Cerebellar nuclear complex (tissue), 1 donor: Measurements from ENCODE around the gene TP53RK.

Experiments used
- DNase-seq, 2 experiments: peaks; one replicate each; lab custom pipeline; 2025; lab: John Stamatoyannopoulos, UW

The TP53RK gene

GRCh38 chr20:46706242-46706641, 17.0 kb upstream of the TP53RK start:
- DNase-seq: no peak

- no peak for DNase-seq
Measured at GRCh38 chr20:46705378-46705729, 16.1 kb upstream of the TP53RK start.

DNA sequence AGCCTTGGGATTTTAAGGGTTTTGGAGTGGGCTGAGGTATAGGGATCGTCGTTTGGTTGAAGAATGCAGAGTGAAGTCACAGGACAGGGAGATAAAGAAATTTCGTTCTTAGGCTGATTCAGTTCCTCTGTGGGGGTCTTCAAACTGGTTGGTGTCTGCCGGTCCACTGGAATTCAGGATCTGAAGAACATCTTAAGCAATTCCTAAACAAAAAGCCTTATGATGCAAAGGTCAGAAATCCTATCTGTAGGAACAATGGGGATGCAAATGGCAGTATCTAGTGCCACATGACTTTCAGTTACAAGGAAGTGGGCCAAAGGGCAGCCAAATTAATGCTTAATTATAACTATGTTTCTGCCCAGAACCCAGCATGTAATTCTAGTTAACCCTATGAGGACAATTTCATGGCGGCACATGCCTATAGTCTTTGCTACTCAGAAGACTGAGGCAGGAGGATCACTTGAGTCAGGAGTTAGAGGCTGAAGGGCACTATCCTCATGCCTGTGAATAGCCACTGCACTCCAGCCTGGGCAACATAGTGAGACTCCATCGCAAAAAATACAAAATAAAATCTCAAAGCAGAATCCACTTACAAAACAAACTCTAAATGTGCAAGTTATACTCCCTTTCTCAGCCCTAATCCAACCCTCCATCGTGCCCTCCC, 15.6 kb upstream of the TP53RK start:
- no peak for DNase-seq

GRCh38 chr20:46703435-46703834, 14.2 kb upstream of the TP53RK start:
- DNase-seq: no peak

DNA sequence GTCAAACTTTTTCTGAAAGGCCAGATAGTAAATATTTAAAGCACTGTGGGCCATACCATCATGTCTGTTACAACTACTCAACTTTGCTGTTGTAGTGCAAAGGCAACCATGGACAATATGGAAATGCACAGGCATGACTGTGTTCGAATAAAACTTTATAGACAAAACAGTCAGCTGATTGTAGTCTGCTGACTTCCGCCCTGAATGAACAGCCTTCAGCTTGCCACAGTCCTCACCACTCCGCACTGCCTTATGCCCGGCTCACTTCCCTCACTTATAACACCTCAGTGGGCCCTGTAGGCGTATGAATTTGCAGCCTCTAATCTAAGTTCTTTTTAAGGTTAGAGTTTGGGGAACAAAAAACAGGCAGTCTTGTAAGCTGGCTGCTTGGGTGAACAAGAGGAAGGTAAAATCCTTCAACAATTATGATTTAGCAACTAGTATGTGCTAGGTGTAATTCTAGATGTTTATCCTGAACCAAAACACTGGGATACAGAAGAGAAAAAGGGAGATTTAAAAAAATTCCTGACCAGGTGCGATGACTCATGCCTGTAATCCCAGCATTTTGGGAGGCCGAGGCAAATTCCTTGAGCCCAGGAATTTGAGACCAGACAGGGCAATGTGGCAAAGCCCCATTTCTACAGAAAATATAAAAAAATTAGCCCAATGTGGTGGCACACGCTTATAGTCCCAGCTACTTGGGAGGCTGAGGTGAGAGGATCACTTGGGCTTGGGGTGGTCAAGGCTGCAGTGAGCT, 13.4 kb upstream of the TP53RK start:
- no peak for DNase-seq

- no peak for DNase-seq
Measured at GRCh38 chr20:46701986-46702385, 12.7 kb upstream of the TP53RK start.

- no peak for DNase-seq
Measured at GRCh38 chr20:46701556-46701955, 12.3 kb upstream of the TP53RK start.

DNA sequence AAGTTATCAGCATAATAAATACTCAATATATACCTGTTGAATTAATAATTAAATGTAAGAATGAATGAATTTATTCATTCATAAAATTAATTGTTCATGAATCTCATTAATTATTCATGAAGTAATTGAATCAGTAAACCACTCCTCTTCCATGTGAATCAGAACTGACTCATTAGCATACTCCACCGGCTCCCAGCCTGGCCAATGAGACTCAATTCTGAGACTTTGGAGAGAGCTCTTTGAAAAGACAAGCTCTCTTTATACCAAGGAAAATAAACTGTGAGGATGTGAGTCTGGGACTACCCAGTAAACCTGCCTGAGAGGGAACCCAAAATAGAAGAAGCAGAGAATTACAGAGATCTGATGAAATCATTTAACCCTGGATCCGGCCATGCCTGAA, 11.8 kb upstream of the TP53RK start:
- no peak for DNase-seq

- no peak for DNase-seq
Measured at GRCh38 chr20:46700481-46700880, 11.2 kb upstream of the TP53RK start.

DNA sequence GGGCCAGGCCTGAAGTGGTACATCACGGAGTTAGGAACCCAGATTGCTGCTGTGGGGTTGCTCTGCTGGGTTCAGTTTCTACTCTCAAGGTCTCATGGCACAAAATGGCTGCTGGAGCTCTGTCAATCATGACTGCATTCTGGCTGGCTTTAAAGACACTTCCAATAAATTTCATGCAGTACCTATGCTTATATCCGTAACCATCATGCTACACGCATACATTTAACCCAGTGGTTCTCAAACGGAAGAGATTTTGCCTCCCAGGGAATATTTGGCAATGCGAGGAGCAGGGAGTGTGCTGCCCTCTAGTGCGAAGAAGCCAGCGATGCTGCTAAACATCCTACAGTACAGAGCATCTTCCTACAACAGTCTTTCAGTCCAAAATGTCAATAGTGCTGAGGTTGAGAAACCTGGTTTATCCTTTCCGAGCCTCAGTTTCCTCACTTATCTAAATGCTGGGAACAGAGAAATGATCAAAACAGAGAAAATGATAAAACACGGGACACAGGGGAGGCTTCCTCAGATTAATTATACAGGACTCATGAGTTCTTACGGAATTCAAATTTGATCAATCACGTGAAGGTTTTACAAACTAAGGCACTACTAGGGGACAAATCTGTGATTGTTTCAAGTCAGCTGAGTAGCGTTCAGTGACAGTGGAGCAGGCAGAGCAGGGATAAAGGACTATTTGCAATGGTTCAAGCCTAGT, 10.6 kb upstream of the TP53RK start:
- DNase-seq: no peak

GRCh38 chr20:46698788-46699187, 9.5 kb upstream of the TP53RK start:
- no peak for DNase-seq

- DNase-seq: no peak
Measured at GRCh38 chr20:46696791-46697279, 7.6 kb upstream of the TP53RK start.

DNA sequence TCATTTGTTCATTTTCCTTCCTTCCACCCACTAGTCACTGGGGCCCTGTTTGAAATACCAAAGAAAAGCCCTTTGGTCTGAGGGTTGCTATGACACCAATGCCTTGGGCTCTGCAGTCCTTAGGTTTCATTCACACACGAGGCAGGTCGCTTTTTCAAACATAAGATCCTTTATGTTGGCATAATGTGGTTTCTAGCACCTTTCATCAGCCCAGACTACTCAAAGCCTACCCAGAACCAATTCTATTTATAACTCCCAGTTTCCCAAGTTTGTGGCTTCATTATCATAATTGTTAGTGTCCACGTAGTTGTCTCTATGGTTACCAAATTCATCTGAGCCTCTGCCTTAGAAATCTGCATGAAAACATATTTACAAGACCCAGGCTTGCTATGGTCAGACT, 6.6 kb upstream of the TP53RK start:
- DNase-seq: no peak

DNA sequence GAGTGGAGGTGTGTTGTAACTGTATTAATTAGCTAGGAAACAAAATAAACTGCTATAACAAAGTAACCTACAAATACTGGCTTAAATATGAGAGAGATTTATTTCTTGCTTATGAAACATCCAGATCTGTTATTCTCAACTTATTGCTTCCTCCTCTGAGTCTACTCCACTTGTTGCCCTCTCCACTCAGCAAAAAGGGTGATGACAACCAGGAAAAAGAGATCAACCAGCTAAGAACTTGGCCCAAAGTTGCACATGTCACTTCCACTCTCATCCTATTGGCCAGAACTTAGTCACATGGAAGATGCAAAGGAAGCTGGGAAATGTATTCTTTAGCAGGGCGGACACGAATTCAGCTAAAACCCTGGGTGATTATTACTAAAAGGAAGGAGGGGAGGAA, 5.2 kb upstream of the TP53RK start:
- no peak for DNase-seq

DNA sequence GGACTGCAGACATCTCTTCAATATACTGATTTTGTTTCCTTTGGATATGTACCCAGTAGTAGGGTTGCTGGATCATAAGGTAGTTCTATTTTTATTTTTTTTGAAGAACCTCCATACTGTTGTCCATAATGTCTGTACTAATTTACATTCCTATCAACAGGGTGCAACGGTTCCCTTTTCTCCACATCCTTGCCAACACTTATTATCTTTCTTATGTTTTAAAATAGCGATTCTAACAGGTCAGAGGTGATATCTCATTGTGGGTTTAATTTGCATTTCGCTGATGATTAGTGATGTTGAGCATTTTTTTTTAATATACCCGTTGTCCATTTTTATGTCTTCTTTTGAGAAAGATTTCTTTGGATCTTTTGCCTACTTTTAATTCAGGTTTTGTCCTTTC, 2.0 kb upstream of the TP53RK start:
- DNase-seq: no peak

GRCh38 chr20:46690219-46691106, 1.2 kb upstream of the TP53RK start:
- no peak for DNase-seq

DNA sequence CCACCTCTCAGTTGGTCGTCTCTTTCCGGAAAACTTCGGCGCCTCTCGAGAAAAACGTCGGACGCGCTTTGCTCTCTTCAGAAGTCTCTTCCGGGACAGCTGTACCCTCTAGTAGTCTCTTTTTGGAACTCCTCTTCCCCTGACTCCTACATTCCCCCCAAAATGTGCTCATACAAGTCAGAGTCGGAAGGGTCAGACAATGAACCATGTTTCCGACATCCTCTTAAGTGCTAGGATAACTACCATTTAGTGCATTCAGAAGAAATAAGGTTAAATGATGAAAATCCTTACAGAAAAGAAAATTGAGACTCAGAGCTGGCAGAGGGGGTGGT, 476 bp upstream of the TP53RK start:
- DNase-seq: no peak

- DNase-seq: no peak
Measured at GRCh38 chr20:46688151-46689081, 828 bp downstream of the TP53RK start.

DNA sequence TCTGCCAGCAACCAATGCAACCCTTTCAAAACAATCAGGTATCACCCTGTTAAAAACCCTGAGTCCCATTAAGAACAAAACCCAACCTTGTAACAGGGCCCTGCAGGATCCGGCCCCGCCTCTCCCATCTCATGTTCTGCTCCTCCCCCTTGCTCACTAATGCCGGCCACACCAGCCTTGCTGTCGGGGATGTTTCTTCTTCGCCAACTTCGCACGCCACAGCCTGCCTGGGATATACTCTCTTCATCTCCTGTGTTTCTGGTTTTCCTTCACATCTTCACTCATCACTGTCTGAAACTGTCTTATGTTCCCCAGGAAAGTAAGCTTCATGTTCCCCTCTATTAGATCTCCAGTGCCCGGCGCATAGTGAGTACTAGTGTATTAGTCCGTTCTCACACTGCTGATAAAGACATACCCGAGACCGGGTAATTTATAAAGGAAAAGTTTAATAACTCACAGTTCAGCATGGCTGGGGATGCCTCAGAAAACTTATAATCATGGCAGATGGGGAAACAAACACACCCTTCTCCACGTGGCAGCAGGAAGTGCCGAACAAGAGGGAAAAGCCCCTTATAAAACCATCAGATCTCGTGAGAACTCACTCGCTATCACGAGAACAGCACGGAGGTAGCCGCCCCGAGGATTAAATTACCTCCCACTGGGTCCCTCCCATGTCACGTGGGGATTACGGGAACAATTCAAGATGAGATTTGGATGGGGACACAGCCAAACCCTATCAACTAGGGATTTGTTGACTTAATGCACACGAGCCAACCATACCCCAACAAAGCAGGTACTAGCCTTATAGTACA, 5.1 kb downstream of the TP53RK start:
- DNase-seq: no peak

- no peak for DNase-seq
Measured at GRCh38 chr20:46683668-46683938, 5.6 kb downstream of the TP53RK start.
